AG09319 (cell line): ENCODE measurements around the gene COPS7A.

ENCODE experiments used
- DNase-seq: peaks from one replicate; pipeline ENCODE4 v3.0.0-alpha.2; 2010; ENCODE audit warnings: low read depth; ENCODE audit errors: extremely low read depth
- TF ChIP-seq, protein P1 (sequence below): IDR thresholded peaks from 2 replicates; pipeline ENCODE4 v1.5.1; 2011; ENCODE audit warnings: low read depth, mild to moderate bottlenecking, inconsistent platforms, low read length, moderate library complexity

The COPS7A gene

DNA sequence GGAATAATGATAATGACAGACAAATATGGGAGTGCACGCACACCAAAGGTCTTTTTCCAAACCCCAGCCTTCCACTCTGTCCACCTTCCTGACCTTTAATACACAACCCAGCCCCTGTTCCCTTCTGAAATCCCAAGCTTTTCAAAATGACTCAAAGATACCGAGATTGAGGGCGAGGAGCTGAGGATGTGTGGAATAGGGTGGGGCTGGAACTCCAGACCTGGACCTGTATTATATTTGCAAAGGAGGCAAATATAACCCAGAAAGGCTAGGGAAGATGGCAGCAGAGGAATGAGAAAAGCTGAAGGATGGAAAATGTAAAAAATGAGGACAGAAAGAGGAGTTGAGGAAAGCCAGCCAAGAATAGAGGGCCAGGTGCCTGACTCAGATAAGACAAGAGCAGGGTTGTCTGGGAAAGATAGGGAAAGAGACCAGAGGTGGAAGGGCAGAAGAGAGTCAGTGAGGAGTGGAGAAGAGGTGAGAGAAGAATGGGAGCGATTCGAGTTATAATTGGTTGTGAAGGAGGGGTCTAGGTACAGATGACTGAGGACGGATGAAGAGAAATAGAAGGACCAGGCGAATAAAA is 41.3 kb downstream of the COPS7A start:
- TF ChIP-seq, protein P1, sequence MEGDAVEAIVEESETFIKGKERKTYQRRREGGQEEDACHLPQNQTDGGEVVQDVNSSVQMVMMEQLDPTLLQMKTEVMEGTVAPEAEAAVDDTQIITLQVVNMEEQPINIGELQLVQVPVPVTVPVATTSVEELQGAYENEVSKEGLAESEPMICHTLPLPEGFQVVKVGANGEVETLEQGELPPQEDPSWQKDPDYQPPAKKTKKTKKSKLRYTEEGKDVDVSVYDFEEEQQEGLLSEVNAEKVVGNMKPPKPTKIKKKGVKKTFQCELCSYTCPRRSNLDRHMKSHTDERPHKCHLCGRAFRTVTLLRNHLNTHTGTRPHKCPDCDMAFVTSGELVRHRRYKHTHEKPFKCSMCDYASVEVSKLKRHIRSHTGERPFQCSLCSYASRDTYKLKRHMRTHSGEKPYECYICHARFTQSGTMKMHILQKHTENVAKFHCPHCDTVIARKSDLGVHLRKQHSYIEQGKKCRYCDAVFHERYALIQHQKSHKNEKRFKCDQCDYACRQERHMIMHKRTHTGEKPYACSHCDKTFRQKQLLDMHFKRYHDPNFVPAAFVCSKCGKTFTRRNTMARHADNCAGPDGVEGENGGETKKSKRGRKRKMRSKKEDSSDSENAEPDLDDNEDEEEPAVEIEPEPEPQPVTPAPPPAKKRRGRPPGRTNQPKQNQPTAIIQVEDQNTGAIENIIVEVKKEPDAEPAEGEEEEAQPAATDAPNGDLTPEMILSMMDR = no peak
- no peak for DNase-seq

DNA sequence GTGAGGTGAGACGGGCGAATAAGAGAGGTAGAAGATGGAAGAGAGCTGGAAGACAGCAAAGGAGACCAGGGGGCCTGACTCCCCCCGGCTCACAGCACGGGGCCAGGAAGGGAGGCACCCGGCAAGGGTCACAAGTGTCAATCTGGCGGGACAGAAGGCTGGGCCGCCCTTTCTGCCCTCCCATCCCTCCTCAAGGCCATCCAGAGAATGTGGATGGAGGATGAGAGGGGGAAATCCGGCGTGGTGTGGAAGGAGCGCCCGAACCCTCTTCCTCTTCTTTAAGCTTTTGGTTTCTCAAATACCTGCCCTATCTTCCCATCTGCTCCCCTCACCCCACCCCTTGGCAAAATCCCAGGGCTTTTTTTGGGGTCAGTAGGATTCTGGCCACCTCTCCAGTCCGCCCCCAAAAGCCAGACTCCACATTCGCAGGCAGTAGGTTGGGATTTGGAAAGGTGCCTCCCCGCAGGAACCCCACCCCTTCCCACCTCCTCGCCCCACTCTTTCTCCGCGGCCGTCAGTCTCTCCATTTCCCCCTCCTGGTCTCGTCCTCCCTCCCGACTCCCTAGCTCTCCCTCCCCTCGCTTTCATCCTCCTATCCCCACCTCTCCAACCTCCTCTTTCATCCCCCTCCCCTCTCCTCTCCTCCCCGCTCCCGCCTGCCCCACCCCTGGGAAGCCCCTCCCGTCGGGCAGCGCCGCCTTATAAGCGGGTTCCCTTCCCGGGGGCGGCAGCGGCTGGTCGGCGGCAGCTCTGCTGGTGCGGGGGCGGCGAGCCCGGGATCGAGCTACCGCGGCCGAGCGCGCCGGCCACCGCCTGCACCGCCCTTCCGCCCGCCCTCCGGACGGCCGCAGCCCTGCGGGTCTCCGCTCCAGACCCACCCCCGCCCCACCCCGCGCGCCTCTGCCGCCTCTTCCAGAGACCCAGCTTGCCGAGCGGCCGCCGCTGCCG is 42.1 kb downstream of the COPS7A start, which contains the start of gene PTMS:
TSS of gene PTMS (plus strand) at position 730 of the 948 bp plus-strand sequence. CDS start 343 bp downstream, outside the sequence.
- DNase-seq = peak; percentile 91
- TF ChIP-seq, protein P1 = no peak

- no peak for DNase-seq
Measured at GRCh38 chr12:6766651-6767349, 43.0 kb downstream of the COPS7A start.

GRCh38 chr12:6767353-6768319 is 43.8 kb downstream of the COPS7A start:
- DNase-seq = no peak
- TF ChIP-seq, protein P1 = no peak

More at GRCh38 chr12:6766651-6767349, 43.0 kb downstream of the COPS7A start:
- TF ChIP-seq, protein P1 = peak; percentile 44

GRCh38 chr12:6768437-6768914 is 44.6 kb downstream of the COPS7A start:
- DNase-seq = no peak
- TF ChIP-seq, protein P1 = no peak

DNA sequence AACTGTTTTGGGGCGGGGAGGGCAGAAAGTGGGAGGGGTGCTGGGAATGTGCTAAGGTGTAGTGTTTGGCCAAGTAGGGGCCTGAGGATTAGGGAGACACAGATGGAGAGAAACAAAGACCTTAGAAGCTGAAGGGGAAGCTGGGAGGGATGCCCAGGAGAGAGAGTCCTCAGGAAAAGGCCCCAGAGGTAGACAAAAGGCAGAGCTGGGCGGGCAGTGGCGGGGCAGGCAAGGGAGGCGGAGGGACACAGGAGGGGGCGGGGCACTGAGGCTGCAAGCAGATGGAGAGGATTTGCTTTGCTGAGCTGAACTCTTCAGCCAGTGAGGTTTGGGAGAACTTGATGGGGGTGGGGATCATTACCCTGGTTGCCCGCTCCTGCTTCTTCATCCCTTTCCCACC is 45.1 kb downstream of the COPS7A start:
- TF ChIP-seq, protein P1 = no peak
- no peak for DNase-seq
